D721Med (cell line): ENCODE measurements around the gene CCNI2.

Source experiments
- DNase-seq: peaks from one replicate; pipeline ENCODE4 v3.0.0; 2011; ENCODE audit warnings: low spot score; ENCODE audit not compliant: insufficient read length
- FAIRE-seq: peaks from 2 replicates; lab custom pipeline; 2011; peaks lifted over from hg19 to GRCh38; lab: Jason Lieb, UNC
- TF ChIP-seq, protein P1 (sequence below): IDR thresholded peaks from 2 replicates; pipeline ENCODE4 v1.5.1; 2012; ENCODE audit warnings: mild to moderate bottlenecking, control low read depth; ENCODE audit not compliant: insufficient read depth; ENCODE audit errors: missing control alignments

The CCNI2 gene

DNA sequence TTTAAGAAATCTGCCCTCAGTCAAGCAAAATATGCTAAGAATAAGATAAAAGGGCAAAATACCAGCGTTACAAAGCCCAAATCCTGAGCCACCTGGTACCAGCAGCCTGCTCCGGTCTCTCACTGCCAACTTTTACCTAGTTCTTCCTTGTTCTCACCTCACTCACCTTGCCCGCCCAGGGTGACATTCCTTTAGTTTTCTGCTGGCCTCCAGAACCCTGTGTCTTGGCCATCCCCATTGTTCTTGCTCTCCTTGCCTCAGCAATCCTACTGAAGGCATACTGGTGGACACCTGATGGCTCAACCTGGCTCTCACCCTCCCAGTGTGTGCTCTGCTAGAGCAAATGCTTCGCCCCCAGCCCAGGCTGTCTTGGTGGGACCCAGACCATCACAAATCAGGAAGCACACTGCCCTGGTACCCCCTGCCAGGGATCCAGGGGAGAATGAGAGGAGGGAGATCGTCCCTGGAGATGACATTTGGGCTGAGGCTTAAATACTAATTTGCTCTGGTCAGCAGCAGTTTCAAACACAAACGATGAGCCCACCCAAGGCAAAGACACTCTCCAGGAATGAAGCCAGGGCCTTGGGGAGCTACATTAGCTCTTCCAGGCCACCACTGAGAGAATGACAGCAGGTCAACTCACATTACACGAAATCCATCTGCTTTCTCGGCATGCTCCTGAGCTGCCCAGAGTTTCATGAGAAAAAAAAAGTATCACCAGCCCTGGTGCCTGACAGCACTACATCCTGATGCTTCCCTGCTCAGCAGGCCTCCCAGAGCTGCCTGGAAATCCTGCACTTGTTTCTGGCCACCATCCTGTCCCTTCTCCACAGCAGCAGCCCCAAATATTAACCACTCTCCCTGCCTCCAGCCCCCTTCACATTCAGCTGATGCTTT, 42.0 kb downstream of the CCNI2 start:
- TF ChIP-seq, protein P1, sequence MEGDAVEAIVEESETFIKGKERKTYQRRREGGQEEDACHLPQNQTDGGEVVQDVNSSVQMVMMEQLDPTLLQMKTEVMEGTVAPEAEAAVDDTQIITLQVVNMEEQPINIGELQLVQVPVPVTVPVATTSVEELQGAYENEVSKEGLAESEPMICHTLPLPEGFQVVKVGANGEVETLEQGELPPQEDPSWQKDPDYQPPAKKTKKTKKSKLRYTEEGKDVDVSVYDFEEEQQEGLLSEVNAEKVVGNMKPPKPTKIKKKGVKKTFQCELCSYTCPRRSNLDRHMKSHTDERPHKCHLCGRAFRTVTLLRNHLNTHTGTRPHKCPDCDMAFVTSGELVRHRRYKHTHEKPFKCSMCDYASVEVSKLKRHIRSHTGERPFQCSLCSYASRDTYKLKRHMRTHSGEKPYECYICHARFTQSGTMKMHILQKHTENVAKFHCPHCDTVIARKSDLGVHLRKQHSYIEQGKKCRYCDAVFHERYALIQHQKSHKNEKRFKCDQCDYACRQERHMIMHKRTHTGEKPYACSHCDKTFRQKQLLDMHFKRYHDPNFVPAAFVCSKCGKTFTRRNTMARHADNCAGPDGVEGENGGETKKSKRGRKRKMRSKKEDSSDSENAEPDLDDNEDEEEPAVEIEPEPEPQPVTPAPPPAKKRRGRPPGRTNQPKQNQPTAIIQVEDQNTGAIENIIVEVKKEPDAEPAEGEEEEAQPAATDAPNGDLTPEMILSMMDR: no peak
- FAIRE-seq: no peak

DNA sequence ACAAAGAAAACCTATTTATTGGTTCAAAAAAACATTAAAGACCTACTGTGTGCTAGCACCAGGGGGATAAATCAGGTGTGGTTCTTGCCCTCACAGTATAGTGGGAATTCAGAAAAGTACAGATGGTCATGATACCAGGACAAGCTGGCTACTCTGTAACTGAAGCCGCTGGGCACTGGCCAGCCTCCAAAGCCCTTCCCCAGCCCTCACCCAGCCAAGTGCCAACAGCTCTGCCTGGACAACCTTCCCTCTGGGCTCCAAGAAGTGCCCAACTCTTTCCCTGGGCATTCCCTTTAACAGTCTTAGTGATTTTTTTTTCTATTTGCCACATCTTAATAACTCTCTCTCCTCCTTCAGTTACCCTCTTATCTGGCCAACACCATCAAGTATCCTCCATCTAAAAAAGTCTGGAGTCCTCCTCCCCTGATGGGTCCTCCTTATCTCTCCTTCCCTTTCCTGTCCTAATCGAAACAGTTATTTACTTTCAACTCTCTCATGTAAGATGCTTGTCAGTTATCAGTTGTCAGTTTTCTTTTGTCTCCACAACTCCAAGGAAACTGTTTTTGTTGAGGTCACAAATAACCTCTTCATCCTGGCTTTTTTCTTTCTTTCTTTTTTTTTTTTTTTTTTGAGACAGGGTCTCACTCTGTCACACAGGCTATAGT, 43.1 kb downstream of the CCNI2 start:
- FAIRE-seq: no peak
- no peak for DNase-seq
- TF ChIP-seq, protein P1: no peak

More for the DNA sequence above, 42.0 kb downstream of the CCNI2 start:
- DNase-seq: no peak

DNA sequence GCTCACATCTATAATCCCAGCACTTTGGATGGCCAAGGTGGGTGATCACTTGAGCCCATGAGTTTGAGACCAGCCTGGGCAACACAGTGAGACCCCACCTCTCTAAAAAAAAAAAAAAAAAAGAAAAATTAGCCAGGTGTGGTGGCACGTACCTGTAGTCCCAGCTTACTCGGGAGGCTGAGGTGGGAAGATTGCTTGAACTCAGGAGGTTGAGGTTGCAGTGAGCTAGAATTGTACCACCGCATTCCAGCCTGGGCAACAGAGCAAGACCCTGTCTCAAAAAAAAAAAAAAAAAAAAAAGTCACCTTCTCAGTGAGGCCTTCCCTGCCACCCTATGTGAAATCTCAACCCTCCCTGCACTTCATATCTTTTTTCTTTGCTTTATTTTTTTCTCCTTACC, 43.8 kb downstream of the CCNI2 start:
- FAIRE-seq: no peak
- no peak for DNase-seq
- TF ChIP-seq, protein P1: no peak

DNA sequence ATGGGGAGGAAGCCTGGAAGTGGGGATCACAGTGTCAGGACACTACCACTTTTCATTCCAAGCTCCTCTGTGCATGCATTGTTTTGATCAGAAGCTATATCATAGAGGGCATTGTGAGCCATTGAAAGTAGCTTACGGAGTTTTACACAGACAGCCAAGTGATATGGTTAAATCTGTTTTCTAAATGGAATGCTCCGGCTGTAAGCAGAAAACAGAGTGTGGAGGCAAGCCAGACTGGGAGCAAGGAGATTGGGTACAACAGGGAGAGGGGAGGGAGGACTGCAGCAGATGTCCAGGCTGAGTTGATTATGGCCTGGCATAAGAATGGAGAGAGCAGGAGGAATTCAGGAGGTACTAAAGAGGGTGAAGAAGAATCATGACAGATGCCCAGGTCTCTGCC, 50.4 kb downstream of the CCNI2 start:
- TF ChIP-seq, protein P1: no peak
- FAIRE-seq (no peak), DNase-seq (no peak)

DNA sequence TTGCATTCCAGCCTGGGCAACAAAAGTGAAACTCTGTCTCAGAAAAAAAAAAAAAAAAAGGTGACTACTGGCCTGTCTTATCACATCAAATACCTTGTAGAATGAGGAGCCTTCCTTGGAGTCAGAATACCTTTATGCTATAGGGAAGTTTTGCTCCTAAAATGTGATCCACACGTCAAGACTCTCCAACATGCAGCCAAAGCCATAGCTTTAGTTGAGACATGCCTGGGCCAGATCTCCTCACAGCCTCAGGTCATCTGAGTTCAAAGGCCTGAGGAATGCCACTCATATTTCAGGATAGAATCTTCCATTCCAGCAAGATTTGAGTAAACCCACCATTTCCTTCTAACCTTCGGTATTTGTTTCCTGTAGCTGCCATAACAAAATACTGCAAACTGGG, 52.2 kb downstream of the CCNI2 start:
- DNase-seq: no peak
- TF ChIP-seq, protein P1: no peak
- FAIRE-seq: no peak

DNA sequence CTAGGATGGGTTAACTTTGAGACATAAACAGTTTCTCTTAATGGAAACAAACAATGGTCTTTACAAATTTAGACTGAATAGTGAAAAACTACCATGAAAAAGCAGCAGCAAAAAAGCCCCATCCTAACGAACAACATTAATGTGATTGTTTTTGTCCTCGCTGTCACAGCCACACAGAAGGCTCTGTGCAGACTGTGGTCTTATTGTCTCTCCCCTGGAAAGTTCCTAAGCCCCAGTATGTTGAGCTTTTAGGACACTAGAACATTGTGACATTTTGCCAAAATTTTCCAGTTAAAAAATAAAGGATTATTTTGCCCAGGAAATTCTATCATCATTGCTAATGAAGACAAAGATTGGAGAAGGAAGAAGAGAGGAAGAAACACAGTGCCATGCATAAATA, 53.3 kb downstream of the CCNI2 start:
- TF ChIP-seq, protein P1: no peak
- no peak for DNase-seq
- no peak for FAIRE-seq
